ENCODE results near the gene LCN6. TPM values are rescaled to one million over a fixed set of nuclear protein-coding genes. Genes with fewer than 3 reads are reported as not detected.

LCN6 gene
- total RNA-seq, 1 experiment from 2014 or later = not detected

GRCh38 chr9:136700304-136700703 lies 48.0 kb downstream of the LCN6 start:
- in situ Hi-C loops (cut with HindIII; ENCODE audit: low sequenced_read_pairs) = no loop called here
- DNase-seq (ENCODE audit: low spot score) = no peak

- in situ Hi-C loops (cut with HindIII; ENCODE audit: low sequenced_read_pairs) = no loop called here
- DNase-seq (ENCODE audit: low spot score) = no peak
Observed at GRCh38 chr9:136698635-136699246, 49.6 kb downstream of the LCN6 start.

GRCh38 chr9:136697821-136698526 lies 50.4 kb downstream of the LCN6 start:
- in situ Hi-C loops (cut with HindIII; ENCODE audit: low sequenced_read_pairs) = no loop called here
- DNase-seq (ENCODE audit: low spot score) = no peak

GRCh38 chr9:136697146-136697820 lies 51.0 kb downstream of the LCN6 start:
- DNase-seq (ENCODE audit: low spot score) = no peak
- in situ Hi-C loops (cut with HindIII; ENCODE audit: low sequenced_read_pairs) = no loop called here

GRCh38 chr9:136696502-136696901 lies 51.8 kb downstream of the LCN6 start:
- DNase-seq (ENCODE audit: low spot score) = no peak
- in situ Hi-C loops (cut with HindIII; ENCODE audit: low sequenced_read_pairs) = no loop called here

- in situ Hi-C loops (cut with HindIII; ENCODE audit: low sequenced_read_pairs) = no loop called here
- peak; percentile 63 for DNase-seq (ENCODE audit: low spot score)
Observed at GRCh38 chr9:136695955-136696354, 52.4 kb downstream of the LCN6 start.

GRCh38 chr9:136695435-136695895 lies 52.9 kb downstream of the LCN6 start:
- DNase-seq (ENCODE audit: low spot score) = peak; percentile 78
- in situ Hi-C loops (cut with HindIII; ENCODE audit: low sequenced_read_pairs) = no loop called here

GRCh38 chr9:136694872-136695247 lies 53.5 kb downstream of the LCN6 start:
- in situ Hi-C loops (cut with HindIII; ENCODE audit: low sequenced_read_pairs) = no loop called here
- DNase-seq (ENCODE audit: low spot score) = no peak

GRCh38 chr9:136694163-136694871 lies 54.0 kb downstream of the LCN6 start:
- DNase-seq (ENCODE audit: low spot score) = no peak
- in situ Hi-C loops (cut with HindIII; ENCODE audit: low sequenced_read_pairs) = no loop called here

Other genes starting within 250 kb of the LCN6 start
- gene NOTCH1, start 202.5 kb downstream of the LCN6 start, total RNA-seq (2014; rRNA removed; shearing (Covaris generic)) = 10.9 and 13.8 TPM in 2 replicates
- gene EGFL7, start 85.6 kb downstream of the LCN6 start, total RNA-seq (2014; rRNA removed; shearing (Covaris generic)) = 140 and 142 TPM in 2 replicates
- gene AGPAT2, start 61.1 kb downstream of the LCN6 start, total RNA-seq (2014; rRNA removed; shearing (Covaris generic)) = 128 and 140 TPM in 2 replicates
- gene DIPK1B, start 36.0 kb downstream of the LCN6 start, total RNA-seq (2014; rRNA removed; shearing (Covaris generic)) = 65.0 and 69.9 TPM in 2 replicates
- not detected in 2 replicates for gene LCN10, start 5.6 kb downstream of the LCN6 start, total RNA-seq (2014; rRNA removed; shearing (Covaris generic))
- gene LCN8, start 9.7 kb upstream of the LCN6 start, total RNA-seq (2014; rRNA removed; shearing (Covaris generic)) = not detected in 2 replicates
- not detected in 2 replicates for gene LCN15, start 16.0 kb upstream of the LCN6 start, total RNA-seq (2014; rRNA removed; shearing (Covaris generic))
- gene TMEM141, start 42.8 kb upstream of the LCN6 start, total RNA-seq (2014; rRNA removed; shearing (Covaris generic)) = 60.8 and 107 TPM in 2 replicates
- gene CCDC183, start 47.8 kb upstream of the LCN6 start, total RNA-seq (2014; rRNA removed; shearing (Covaris generic)) = not detected in 2 replicates
- gene RABL6, start 59.4 kb upstream of the LCN6 start, total RNA-seq (2014; rRNA removed; shearing (Covaris generic)) = 199 and 222 TPM in 2 replicates
- 0.49 and 1.1 TPM in 2 replicates for gene AJM1, start 94.0 kb upstream of the LCN6 start, total RNA-seq (2014; rRNA removed; shearing (Covaris generic))
- gene PHPT1, start 100.9 kb upstream of the LCN6 start, total RNA-seq (2014; rRNA removed; shearing (Covaris generic)) = 139 and 226 TPM in 2 replicates
- gene MAMDC4, start 103.8 kb upstream of the LCN6 start, total RNA-seq (2014; rRNA removed; shearing (Covaris generic)) = 1.9 TPM in 2 replicates
- gene EDF1, start 117.8 kb upstream of the LCN6 start, total RNA-seq (2014; rRNA removed; shearing (Covaris generic)) = 308 and 348 TPM in 2 replicates
- 22.6 and 36.3 TPM in 2 replicates for gene TRAF2, start 138.0 kb upstream of the LCN6 start, total RNA-seq (2014; rRNA removed; shearing (Covaris generic))
- gene FBXW5, start 196.2 kb upstream of the LCN6 start, total RNA-seq (2014; rRNA removed; shearing (Covaris generic)) = 118 and 124 TPM in 2 replicates
- gene C8G, start 196.7 kb upstream of the LCN6 start, total RNA-seq (2014; rRNA removed; shearing (Covaris generic)) = 0.92 TPM in 1 of 2 replicates, not detected in the other
- gene LCN12, start 203.7 kb upstream of the LCN6 start, total RNA-seq (2014; rRNA removed; shearing (Covaris generic)) = not detected in 2 replicates
- 4.7 TPM in 1 of 2 replicates, not detected in the other for gene PTGDS, start 229.0 kb upstream of the LCN6 start, total RNA-seq (2014; rRNA removed; shearing (Covaris generic))
- gene LCNL1, start 234.5 kb upstream of the LCN6 start, total RNA-seq (2014; rRNA removed; shearing (Covaris generic)) = not detected in 2 replicates
- 52.2 and 79.6 TPM in 2 replicates for gene PAXX, start 243.9 kb upstream of the LCN6 start, total RNA-seq (2014; rRNA removed; shearing (Covaris generic))
- 2.1 and 6.2 TPM in 2 replicates for gene CLIC3, start 248.0 kb upstream of the LCN6 start, total RNA-seq (2014; rRNA removed; shearing (Covaris generic))

Measured in G401 (cell line).